Transverse colon (tissue), 4 donors: ENCODE measurements around the gene TTF2.

Source experiments
- EP300 ChIP-seq: sonication (generic); formaldehyde crosslinking; IDR thresholded peaks from one replicate; pipeline ENCODE4 v1.6.1; 2017; ENCODE audit warnings: antibody characterized with exemption, low read depth
- POLR2A ChIP-seq: fragments of 450-650 bp; IDR thresholded peaks from one replicate; pipeline ENCODE4 v1.6.1; 2016; ENCODE audit warnings: antibody characterized with exemption, mild to moderate bottlenecking, moderate library complexity
- POLR2AphosphoS5 ChIP-seq, 3 donors: sonication (generic); formaldehyde crosslinking; IDR thresholded peaks; one replicate each; pipeline ENCODE4 v1.6.1; 2016; ENCODE audit warnings: antibody characterized with exemption in 3 of 3
- TF ChIP-seq, protein P1 (sequence below), 5 experiments: fragments of 200-600 bp in 3 of 5; fragments of 450-650 bp in 2 of 5; sonication (generic) in 3 of 5; IDR thresholded peaks; 1 replicate in 2 of 5; 2 replicates in 3 of 5; pipeline ENCODE4 v1.5.1; 2016 to 2017; ENCODE audit warnings: antibody characterized with exemption in 5 of 5, inconsistent platforms in 3 of 5, mild to moderate bottlenecking in 2 of 5, moderate library complexity in 1 of 5

DNA sequence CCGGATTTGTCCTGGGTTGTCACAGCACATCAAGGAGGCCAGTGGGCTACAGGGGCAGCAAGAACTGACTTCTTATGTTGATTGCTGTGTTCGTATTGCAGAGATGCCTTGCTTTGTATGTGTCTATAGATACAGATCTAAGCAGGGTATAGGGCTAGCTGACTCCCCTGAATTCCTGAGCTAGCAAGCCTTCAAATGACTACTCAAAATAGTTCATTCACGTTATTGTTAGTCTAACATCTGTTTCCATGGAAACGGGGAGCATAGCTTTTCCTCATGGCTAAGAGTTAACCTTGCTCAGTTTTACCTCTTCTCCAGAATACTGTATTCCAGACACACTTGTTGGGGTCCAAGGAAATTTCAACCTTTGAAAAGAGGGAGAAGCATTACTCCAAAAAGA, 37.3 kb downstream of the TTF2 start:
- TF ChIP-seq, protein P1, sequence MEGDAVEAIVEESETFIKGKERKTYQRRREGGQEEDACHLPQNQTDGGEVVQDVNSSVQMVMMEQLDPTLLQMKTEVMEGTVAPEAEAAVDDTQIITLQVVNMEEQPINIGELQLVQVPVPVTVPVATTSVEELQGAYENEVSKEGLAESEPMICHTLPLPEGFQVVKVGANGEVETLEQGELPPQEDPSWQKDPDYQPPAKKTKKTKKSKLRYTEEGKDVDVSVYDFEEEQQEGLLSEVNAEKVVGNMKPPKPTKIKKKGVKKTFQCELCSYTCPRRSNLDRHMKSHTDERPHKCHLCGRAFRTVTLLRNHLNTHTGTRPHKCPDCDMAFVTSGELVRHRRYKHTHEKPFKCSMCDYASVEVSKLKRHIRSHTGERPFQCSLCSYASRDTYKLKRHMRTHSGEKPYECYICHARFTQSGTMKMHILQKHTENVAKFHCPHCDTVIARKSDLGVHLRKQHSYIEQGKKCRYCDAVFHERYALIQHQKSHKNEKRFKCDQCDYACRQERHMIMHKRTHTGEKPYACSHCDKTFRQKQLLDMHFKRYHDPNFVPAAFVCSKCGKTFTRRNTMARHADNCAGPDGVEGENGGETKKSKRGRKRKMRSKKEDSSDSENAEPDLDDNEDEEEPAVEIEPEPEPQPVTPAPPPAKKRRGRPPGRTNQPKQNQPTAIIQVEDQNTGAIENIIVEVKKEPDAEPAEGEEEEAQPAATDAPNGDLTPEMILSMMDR (IDR thresholded peaks at IDR 0.05) = no peak
- TF ChIP-seq POLR2AphosphoS5 (IDR thresholded peaks at IDR 0.05) = no peak
- no peak for TF ChIP-seq EP300
- no peak for TF ChIP-seq POLR2A
